ENCODE measurements around the gene CHL1.

Gene CHL1

DNA sequence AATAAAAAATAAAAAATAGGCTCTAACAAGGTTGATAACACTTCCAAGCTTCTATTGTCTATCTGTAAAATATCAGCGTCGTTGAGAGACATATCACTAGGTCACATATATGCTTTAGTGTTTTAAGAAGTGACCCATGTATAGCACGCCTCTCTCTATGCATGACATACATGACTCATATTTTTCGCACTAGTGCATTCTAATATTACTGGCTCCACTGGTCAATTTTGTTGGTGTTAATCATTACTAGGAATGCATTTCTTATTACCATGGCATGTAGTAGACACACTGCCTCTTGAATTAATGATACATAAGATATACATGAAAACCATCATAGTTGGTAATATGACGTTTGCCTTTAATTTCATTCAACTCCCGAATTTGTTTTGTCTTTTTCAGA is 203.1 kb downstream of the CHL1 start:
- no peak for DNase-seq (ENCODE audit: low read depth)

GRCh38 chr3:403826-404225 is 207.3 kb downstream of the CHL1 start:
- DNase-seq (ENCODE audit: low read depth): no peak

GRCh38 chr3:409011-409410 is 212.4 kb downstream of the CHL1 start:
- no peak for DNase-seq (ENCODE audit: low read depth)

- DNase-seq (ENCODE audit: low read depth): no peak
Observed at GRCh38 chr3:411226-411625, 214.7 kb downstream of the CHL1 start.

DNA sequence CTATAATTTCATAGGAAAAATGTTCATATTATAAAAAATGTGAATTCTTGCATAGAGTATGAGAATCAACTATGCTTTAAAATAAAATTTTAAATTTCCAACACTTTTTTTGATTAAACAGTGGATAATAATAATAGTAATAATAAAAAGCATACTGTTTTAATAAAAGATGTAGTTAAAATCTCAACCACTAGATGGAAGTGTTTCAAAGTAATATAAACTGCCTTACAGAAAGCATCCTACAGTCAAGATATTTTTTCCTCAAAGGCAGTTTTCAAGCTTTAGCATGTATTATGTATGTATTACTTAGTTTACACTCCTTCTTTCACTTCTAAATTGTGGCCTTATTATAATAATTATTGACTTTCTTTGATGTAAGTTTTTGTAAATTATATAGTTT is 217.5 kb downstream of the CHL1 start:
- DNase-seq (ENCODE audit: low read depth): no peak

DNA sequence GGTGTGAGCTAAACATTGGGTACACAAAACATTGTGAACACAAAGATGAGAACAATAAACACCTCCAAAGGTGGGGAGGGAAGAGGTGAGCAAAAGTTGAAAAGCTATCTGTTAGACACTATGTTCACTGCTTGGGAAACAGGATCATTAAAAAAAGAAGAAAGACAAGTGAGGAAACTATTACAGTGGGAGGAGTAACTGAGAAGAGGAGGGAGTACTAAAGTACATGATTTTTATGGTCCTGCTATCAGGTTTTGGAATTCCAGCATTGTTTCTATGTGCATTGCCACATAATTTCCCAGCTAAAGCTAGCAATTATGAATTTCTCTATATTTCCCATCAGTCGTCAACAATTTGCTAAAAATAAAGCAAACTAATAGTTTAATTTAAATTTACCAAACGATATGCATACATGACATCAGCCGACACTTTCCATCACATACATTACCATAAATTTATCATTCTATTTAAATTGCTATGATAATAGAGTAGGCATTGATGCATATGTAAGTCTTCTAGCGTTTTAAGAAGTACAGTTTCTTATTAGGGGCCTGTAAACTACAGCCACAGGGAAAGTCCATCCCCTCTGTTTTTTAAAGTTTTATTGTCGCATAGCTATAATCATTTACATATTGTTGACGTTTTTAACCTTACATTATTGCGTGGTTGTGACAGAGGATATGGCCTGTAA is 221.8 kb downstream of the CHL1 start:
- DNase-seq (ENCODE audit: low read depth): no peak

DNA sequence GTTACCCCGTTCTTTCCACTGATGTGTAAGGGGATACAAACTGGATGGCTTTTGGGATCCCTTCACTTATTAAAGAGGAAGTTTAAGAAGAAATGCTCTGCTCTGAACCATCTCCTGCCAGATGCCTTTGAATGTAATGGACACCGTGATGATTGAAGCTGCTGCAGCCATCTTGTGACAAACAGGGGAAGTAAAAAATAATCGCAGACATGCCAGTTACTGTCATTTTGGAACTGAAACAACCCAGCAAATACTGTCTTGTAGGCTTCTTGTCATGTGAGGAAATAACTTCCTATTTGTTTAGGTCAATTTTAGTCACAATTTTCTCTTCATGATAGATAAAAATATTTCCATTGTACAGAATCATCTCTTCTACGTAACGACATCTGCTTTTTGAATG is 224.0 kb downstream of the CHL1 start:
- no peak for DNase-seq (ENCODE audit: low read depth)

- no peak for DNase-seq (ENCODE audit: low read depth)
Observed at GRCh38 chr3:425079-425478, 228.5 kb downstream of the CHL1 start.

GRCh38 chr3:426072-426471 is 229.5 kb downstream of the CHL1 start:
- DNase-seq (ENCODE audit: low read depth): no peak

GRCh38 chr3:427128-427527 is 230.6 kb downstream of the CHL1 start:
- DNase-seq (ENCODE audit: low read depth): no peak

GRCh38 chr3:430186-430585 is 233.6 kb downstream of the CHL1 start:
- no peak for DNase-seq (ENCODE audit: low read depth)

DNA sequence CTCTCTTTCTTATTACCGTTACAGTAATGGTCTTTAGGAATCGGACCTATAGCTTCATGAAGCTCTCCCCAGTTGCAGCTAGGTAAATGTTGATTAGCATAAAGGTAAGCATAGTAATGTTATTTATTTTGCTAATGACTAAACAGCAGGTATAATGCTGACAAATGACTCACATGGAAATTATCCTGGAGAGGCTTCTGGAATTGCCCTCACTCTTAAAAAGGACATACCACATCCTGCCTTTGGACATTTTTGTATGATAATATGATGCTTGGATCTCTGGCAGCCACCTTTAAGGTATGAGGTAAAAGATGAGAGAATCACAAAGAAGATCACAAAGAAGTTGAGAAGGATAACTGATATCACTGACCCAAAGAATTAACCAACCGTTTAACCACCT is 238.6 kb downstream of the CHL1 start:
- no peak for DNase-seq (ENCODE audit: low read depth)

- no peak for DNase-seq (ENCODE audit: low read depth)
Observed at GRCh38 chr3:436053-436452, 239.5 kb downstream of the CHL1 start.

- no peak for DNase-seq (ENCODE audit: low read depth)
Observed at GRCh38 chr3:440826-441225, 244.3 kb downstream of the CHL1 start.

GRCh38 chr3:445960-446359 is 249.4 kb downstream of the CHL1 start:
- DNase-seq (ENCODE audit: low read depth): no peak

GRCh38 chr3:447671-448070 is 251.1 kb downstream of the CHL1 start:
- DNase-seq (ENCODE audit: low read depth): no peak

GRCh38 chr3:449711-450110 is 253.1 kb downstream of the CHL1 start:
- DNase-seq (ENCODE audit: low read depth): no peak

GRCh38 chr3:452221-452620 is 255.7 kb downstream of the CHL1 start:
- no peak for DNase-seq (ENCODE audit: low read depth)

- no peak for DNase-seq (ENCODE audit: low read depth)
Observed at GRCh38 chr3:453106-453505, 256.5 kb downstream of the CHL1 start.

DNA sequence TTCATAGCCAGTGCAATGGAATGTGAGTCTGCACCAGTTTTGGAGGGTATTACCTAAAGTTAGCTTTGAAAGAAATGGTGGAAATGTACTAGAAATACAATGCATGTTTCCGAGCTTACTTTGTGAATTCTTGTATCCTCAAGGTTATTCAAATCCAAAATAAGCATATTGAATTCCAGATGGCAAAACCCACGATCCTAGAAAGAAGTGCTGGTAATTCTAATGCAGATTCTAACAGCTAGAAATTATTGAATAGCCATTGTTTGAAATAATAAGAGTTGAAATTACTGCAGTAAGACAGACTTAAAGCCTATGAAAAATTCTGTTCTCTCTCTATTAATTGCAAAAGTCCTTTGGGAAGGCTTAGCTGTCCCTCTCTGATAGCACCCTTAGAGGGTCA is 258.4 kb downstream of the CHL1 start:
- DNase-seq (ENCODE audit: low read depth): no peak

GRCh38 chr3:458124-458523 is 261.6 kb downstream of the CHL1 start:
- no peak for DNase-seq (ENCODE audit: low read depth)

DNA sequence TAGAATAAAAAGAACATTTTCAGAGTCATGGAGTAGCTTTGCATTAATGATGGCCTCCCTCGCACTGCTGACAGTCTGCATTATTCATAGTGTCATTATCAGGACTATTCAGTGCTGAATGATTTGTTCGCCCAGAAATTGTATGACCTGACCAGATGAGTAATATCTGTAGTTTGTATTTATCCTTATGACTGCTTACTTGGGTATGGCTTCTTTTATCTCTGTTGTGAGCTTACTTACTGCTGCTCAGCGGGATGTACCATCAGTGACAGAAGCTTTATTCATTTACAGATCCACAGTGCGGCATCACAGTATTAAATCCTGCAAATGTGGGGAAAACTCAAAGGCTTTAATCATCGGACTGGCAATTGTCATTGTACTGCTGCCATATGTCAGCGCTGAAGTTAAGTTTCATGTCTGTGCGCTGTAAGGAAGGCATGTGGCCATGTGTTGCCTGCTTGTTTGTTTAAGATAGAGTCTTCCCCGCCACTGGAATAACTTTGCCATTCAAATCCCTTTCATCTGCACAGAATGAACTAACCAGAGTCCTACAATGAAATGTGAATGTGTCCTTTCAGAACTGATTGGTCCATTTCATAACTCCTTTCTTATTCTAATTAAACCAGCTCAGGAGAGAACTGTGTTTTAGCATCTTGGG is 262.2 kb downstream of the CHL1 start:
- no peak for DNase-seq (ENCODE audit: low read depth)

All from activated T-helper 1 cell treated with Interleukin-2 at 50 U/mL for 16 hours (primary cell).